OCI-LY7 (cell line): ENCODE results near the gene FBN2. TPM values are rescaled to one million over a fixed set of nuclear protein-coding genes. Genes with fewer than 3 reads are reported as not detected.

Experiments used
- BruUV-seq: library from RNA; stranded (reverse); fragments of 400-500 nt; replicated peaks from 2 replicates; lab custom pipeline; 2021; lab: Mats Ljungman, UMichigan
- CTCF ChIA-PET: fragments of 300-600 bp; sonication (Branson Sonifier 250); formaldehyde crosslinking; loops from one replicate; lab custom pipeline; 2022; ENCODE audit warnings: antibody characterized with exemption; ENCODE audit not compliant: unreplicated experiment; lab: Charles Lee
- POLR2A ChIA-PET: fragments of 300-600 bp; sonication (Branson Sonifier 250); formaldehyde crosslinking; loops from one replicate; lab custom pipeline; 2022; ENCODE audit warnings: antibody characterized with exemption; lab: Charles Lee
- DNase-seq: peaks from one replicate; pipeline ENCODE4 v3.0.0-alpha.2; 2015; ENCODE audit warnings: low spot score
- H2AFZ ChIP-seq: fragments of 200-600 bp; sonication (generic), shearing (Covaris generic); 2 replicates; pipeline ENCODE4 v1.6.1; 2014; ENCODE audit warnings: mild to moderate bottlenecking, antibody characterized with exemption, low read length, moderate library complexity
- H3K27ac ChIP-seq: fragments of 200-600 bp; sonication (generic); 2 replicates; pipeline ENCODE4 v1.5.1; 2014; ENCODE audit warnings: mixed run types, low read depth, mild to moderate bottlenecking, moderate library complexity, low read length, inconsistent platforms; ENCODE audit not compliant: poor library complexity, severe bottlenecking
- H3K36me3 ChIP-seq: fragments of 200-600 bp; sonication (generic); 2 replicates; pipeline ENCODE4 v1.6.1; 2014; ENCODE audit warnings: mild to moderate bottlenecking, antibody characterized with exemption, low read length, moderate library complexity, mixed read lengths; ENCODE audit not compliant: insufficient read depth
- H3K4me1 ChIP-seq: fragments of 200-600 bp; sonication (generic); 2 replicates; pipeline ENCODE4 v1.5.1; 2014; ENCODE audit warnings: mild to moderate bottlenecking, low read length; ENCODE audit not compliant: insufficient read depth, poor library complexity, severe bottlenecking
- H3K4me2 ChIP-seq: fragments of 200-600 bp; sonication (generic); 2 replicates; pipeline ENCODE4 v1.6.1; 2014; ENCODE audit warnings: mild to moderate bottlenecking, low read length
- H3K4me3 ChIP-seq: fragments of 200-600 bp; sonication (generic); 2 replicates; pipeline ENCODE4 v1.5.1; 2014; ENCODE audit warnings: mild to moderate bottlenecking, low read depth, low read length; ENCODE audit not compliant: poor library complexity, severe bottlenecking
- H3K79me2 ChIP-seq: fragments of 200-600 bp; sonication (generic); 2 replicates; pipeline ENCODE4 v1.6.1; 2016; ENCODE audit warnings: low read depth, mild to moderate bottlenecking, low read length, moderate library complexity, mixed read lengths; ENCODE audit not compliant: insufficient read depth
- H3K9me2 ChIP-seq: fragments of 200-600 bp; sonication (generic); 2 replicates; pipeline ENCODE4 v1.6.1; 2016; ENCODE audit warnings: mild to moderate bottlenecking, low read length, mixed read lengths; ENCODE audit not compliant: insufficient read depth
- H3K9me3 ChIP-seq: fragments of 200-600 bp; sonication (generic); 2 replicates; pipeline ENCODE4 v1.6.1; 2014; ENCODE audit warnings: mild to moderate bottlenecking, mixed run types, low read length, mixed read lengths
- H4K20me1 ChIP-seq: fragments of 200-600 bp; sonication (generic); 2 replicates; pipeline ENCODE4 v1.6.1; 2014; ENCODE audit warnings: mild to moderate bottlenecking, antibody characterized with exemption, low read length, moderate library complexity, mixed read lengths; ENCODE audit not compliant: insufficient read depth
- CTCF ChIP-seq: fragments of 200-600 bp; sonication (generic); conservative IDR thresholded peaks from 2 replicates; pipeline ENCODE4 v1.5.1; 2014; ENCODE audit warnings: mild to moderate bottlenecking, antibody characterized with exemption, low read length, moderate library complexity, mixed read lengths
- EZH2phosphoT487 ChIP-seq: fragments of 200-600 bp; sonication (generic); IDR thresholded peaks from 2 replicates; pipeline ENCODE4 v1.6.1; 2018; ENCODE audit warnings: low read depth, borderline replicate concordance, mild to moderate bottlenecking, mixed run types, antibody characterized with exemption, low read length, moderate library complexity, mixed read lengths
- intact Hi-C: fragments of 100-400 bp; cut with micrococcal nuclease; formaldehyde crosslinking; loops from one replicate; pipeline ENCODE4 v1.10.0; 2022; ENCODE audit not compliant: unreplicated experiment
- total RNA-seq, 2 experiments: library from RNA; depleted of rRNA in 1 of 2; stranded (reverse); fragments of >200 nt in 1 of 2; shearing (Covaris generic) in 1 of 2; gene quantifications; 2 replicates each; pipeline ENCODE4 v1.2.3, GENCODE V29; 2014 to 2022

FBN2 gene
- total RNA-seq, 2 experiments from 2014 or later = not detected

DNA sequence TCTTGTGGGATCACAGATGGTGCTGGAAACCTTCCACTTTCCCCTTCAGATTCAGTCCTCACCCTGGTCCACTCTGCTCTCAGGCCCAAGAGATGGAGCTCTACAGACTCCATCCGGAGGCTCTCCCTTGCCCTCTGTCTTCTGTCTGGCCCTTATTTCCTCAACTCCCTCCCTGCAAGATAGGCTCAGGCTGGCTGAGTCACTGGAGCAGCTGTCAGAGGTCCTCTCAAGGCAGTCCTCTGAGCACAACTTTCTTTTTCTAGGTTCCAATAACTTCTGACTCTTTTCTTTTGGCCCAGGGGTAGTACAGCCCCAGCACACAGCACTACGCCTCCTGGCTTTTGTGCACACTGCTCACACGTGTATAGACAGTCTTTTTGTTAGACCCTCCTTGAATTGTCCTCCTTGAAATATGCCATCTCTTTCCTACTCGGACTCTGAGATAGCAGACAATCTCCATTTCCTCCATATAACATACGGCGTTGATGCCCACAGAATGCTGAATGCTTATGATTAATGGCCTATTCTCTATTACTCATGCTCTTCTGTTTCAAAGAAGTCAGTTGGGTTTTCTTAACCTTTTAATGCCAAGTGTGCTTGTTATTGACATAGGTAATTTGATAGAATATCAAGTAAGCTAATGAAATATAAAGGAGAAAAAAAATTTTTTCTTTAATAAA, 261.4 kb downstream of the FBN2 start:
- Histone ChIP-seq H3K9me3 (no peaks in the 10 kb centered on the region), H3K4me3 (no peak overlapping the region), H3K27ac (no peak overlapping the region), H2AFZ (no peak overlapping the region), H4K20me1 (no peaks in the 10 kb centered on the region), H3K4me1 (no peaks in the 10 kb centered on the region), H3K36me3 (no peaks in the 10 kb centered on the region), H3K79me2 (no peaks in the 10 kb centered on the region), H3K4me2 (no peak overlapping the region), H3K9me2 (no peaks in the 10 kb centered on the region)
- intact Hi-C loops = no loop called here
- ChIA-PET POLR2A (no interaction called here), CTCF (no interaction called here)
- no TSS peak for BruUV-seq
- DNase-seq = no peak
- TF ChIP-seq EZH2phosphoT487 (no peak), CTCF (no peak)

DNA sequence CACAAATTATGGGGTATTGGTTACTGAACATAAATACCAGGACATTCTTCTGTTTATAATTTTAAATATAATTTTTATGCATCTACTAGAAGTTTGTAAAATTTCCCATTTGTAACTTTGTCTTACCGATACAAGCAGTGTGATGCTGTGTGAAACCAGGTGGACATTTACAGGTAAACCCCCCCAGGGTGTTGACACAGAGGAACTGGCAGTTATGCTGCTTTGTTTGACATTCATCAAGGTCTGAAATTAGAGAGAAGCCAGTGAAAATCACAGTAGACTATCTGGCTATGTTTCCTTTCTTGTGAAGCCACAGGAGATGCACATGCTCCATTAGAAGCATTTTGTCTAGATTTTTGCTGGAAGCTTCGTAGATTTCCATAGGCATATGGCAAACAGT, 263.6 kb downstream of the FBN2 start:
- Histone ChIP-seq H3K4me3 (no peak overlapping the region), H3K9me3 (no peaks in the 10 kb centered on the region), H3K9me2 (no peaks in the 10 kb centered on the region), H3K27ac (no peak overlapping the region), H4K20me1 (no peaks in the 10 kb centered on the region), H3K4me2 (no peak overlapping the region), H3K79me2 (no peaks in the 10 kb centered on the region), H3K36me3 (no peaks in the 10 kb centered on the region), H3K4me1 (no peaks in the 10 kb centered on the region), H2AFZ (no peak overlapping the region)
- TF ChIP-seq EZH2phosphoT487 (no peak), CTCF (no peak)
- DNase-seq = no peak
- intact Hi-C loops = no loop called here
- BruUV-seq = no TSS peak
- ChIA-PET POLR2A (interaction anchor here (0.6 kb wide), 1 partner anchor 58 kb away, joined by 3 read pairs; no protein-coding TSS in a partner anchor), CTCF (no interaction called here)

GRCh38 chr5:128273736-128274135, 264.3 kb downstream of the FBN2 start:
- no TSS peak for BruUV-seq
- ChIA-PET POLR2A (no interaction called here), CTCF (no interaction called here)
- Histone ChIP-seq H3K9me2 (no peaks in the 10 kb centered on the region), H3K4me1 (no peaks in the 10 kb centered on the region), H3K4me2 (no peak overlapping the region), H3K9me3 (no peaks in the 10 kb centered on the region), H3K79me2 (no peaks in the 10 kb centered on the region), H3K27ac (no peak overlapping the region), H4K20me1 (no peaks in the 10 kb centered on the region), H3K36me3 (no peaks in the 10 kb centered on the region), H2AFZ (no peak overlapping the region), H3K4me3 (no peak overlapping the region)
- DNase-seq = no peak
- TF ChIP-seq EZH2phosphoT487 (no peak), CTCF (no peak)
- intact Hi-C loops = no loop called here
